HAP-1 (cell line): ENCODE data around the gene TPH2.

Experiments used
- DNase-seq, 2 experiments: peaks; one replicate each; pipeline ENCODE4 v3.0.0-alpha.2; 2016 to 2020; ENCODE audit warnings: low spot score in 2 of 2
- H3K27me3 ChIP-seq: fragments of 250-450 bp; sonication (Bioruptor Pico); 2 replicates; pipeline ENCODE4 v1.5.1; 2020; ENCODE audit warnings: low read depth, mild to moderate bottlenecking, moderate library complexity
- H3K36me3 ChIP-seq: fragments of 250-450 bp; sonication (Bioruptor Pico); replicated peaks from 2 replicates; pipeline ENCODE4 v1.5.1; 2020; ENCODE audit warnings: mild to moderate bottlenecking
- H3K4me1 ChIP-seq: fragments of 250-450 bp; sonication (Bioruptor Pico); 2 replicates; pipeline ENCODE4 v1.5.1; 2020; ENCODE audit warnings: mild to moderate bottlenecking
- H3K4me3 ChIP-seq: fragments of 250-450 bp; sonication (Bioruptor Pico); 2 replicates; pipeline ENCODE4 v1.5.1; 2020; ENCODE audit warnings: mild to moderate bottlenecking, moderate library complexity
- H3K9me3 ChIP-seq: fragments of 250-450 bp; sonication (Bioruptor Pico); 2 replicates; pipeline ENCODE4 v1.5.1; 2020; ENCODE audit warnings: mild to moderate bottlenecking, moderate library complexity
- in situ Hi-C: fragments of 300-500 bp; cut with MboI; formaldehyde crosslinking; loops from 3 replicates; pipeline ENCODE4 v1.14.3; 2020; ENCODE audit warnings: low sequenced_read_pairs, inconsistent platforms, mixed read lengths

TPH2 gene

GRCh38 chr12:71938728-71939385 is at the start of gene TPH2:
TPH2 (plus strand) TSS chr12:71938845; CDS start chr12:71938987, 142 bp downstream.
- H3K36me3 ChIP-seq: no peaks in the 10 kb centered on the region
- no peaks in the 10 kb centered on the region for H3K4me1 ChIP-seq
- H3K4me3 ChIP-seq: no peak within 1 kb of the TSS
- H3K27me3 ChIP-seq: peaks cover 40% of the 10 kb centered on the region
- in situ Hi-C loops: no loop called here
- no peaks in the 10 kb centered on the region for H3K9me3 ChIP-seq
- DNase-seq: peak; percentile 71 to 93

GRCh38 chr12:71890475-71890874 is 48.2 kb upstream of the TPH2 start:
- DNase-seq: no peak
- Histone ChIP-seq H3K4me3 (no peak overlapping the region), H3K9me3 (no peaks in the 10 kb centered on the region), H3K36me3 (no peaks in the 10 kb centered on the region), H3K27me3 (no peaks in the 10 kb centered on the region), H3K4me1 (no peaks in the 10 kb centered on the region)
- in situ Hi-C loops: no loop called here

GRCh38 chr12:71892059-71892458 is 46.6 kb upstream of the TPH2 start:
- no peaks in the 10 kb centered on the region for H3K27me3 ChIP-seq
- in situ Hi-C loops: no loop called here

GRCh38 chr12:71896205-71896882 is 42.3 kb upstream of the TPH2 start:
- no peaks in the 10 kb centered on the region for H3K27me3 ChIP-seq
- peak in 1 of 2 experiments; percentile 28 for DNase-seq
- peaks cover 5% of the 10 kb centered on the region; the same call in 1 of the 2 replicates for H3K36me3 ChIP-seq
- no peaks in the 10 kb centered on the region for H3K9me3 ChIP-seq
- in situ Hi-C loops: no loop called here
- H3K4me3 ChIP-seq: no peak overlapping the region
- 0 out of 2 replicates have a peak, but pooled peaks cover 3% of the 10 kb centered on the region for H3K4me1 ChIP-seq

More at GRCh38 chr12:71892059-71892458, 46.6 kb upstream of the TPH2 start:
- H3K9me3 ChIP-seq: no peaks in the 10 kb centered on the region
- H3K4me1 ChIP-seq: 0 out of 2 replicates have a peak, but pooled peaks cover 3% of the 10 kb centered on the region
- no peak for DNase-seq
- H3K36me3 ChIP-seq: no peaks in the 10 kb centered on the region
- no peak overlapping the region for H3K4me3 ChIP-seq

- Histone ChIP-seq H3K4me1 (peaks cover 3% of the 10 kb centered on the region; the same call in 1 of the 2 replicates), H3K4me3 (no peak overlapping the region), H3K27me3 (no peaks in the 10 kb centered on the region), H3K9me3 (no peaks in the 10 kb centered on the region), H3K36me3 (peaks cover 5% of the 10 kb centered on the region)
- in situ Hi-C loops: no loop called here
- DNase-seq: no peak
Observed at GRCh38 chr12:71900091-71900490, 38.6 kb upstream of the TPH2 start.

GRCh38 chr12:71904629-71905028 is 34.0 kb upstream of the TPH2 start:
- Histone ChIP-seq H3K4me3 (no peak overlapping the region), H3K9me3 (no peaks in the 10 kb centered on the region), H3K4me1 (no peaks in the 10 kb centered on the region; the same call in 1 of the 2 replicates), H3K36me3 (peaks cover 11% of the 10 kb centered on the region), H3K27me3 (no peaks in the 10 kb centered on the region)
- DNase-seq: no peak
- in situ Hi-C loops: no loop called here

GRCh38 chr12:71935594-71935993 is 3.1 kb upstream of the TPH2 start:
- Histone ChIP-seq H3K4me3 (no peak overlapping the region), H3K36me3 (no peaks in the 10 kb centered on the region), H3K27me3 (peaks cover 28% of the 10 kb centered on the region), H3K4me1 (no peaks in the 10 kb centered on the region), H3K9me3 (no peaks in the 10 kb centered on the region)
- in situ Hi-C loops: no loop called here
- no peak for DNase-seq

- no peaks in the 10 kb centered on the region for H3K36me3 ChIP-seq
- no peaks in the 10 kb centered on the region for H3K4me1 ChIP-seq
- H3K27me3 ChIP-seq: peaks cover 39% of the 10 kb centered on the region
- H3K4me3 ChIP-seq: no peak overlapping the region
- in situ Hi-C loops: no loop called here
- no peak for DNase-seq
- no peaks in the 10 kb centered on the region for H3K9me3 ChIP-seq
Observed at GRCh38 chr12:71940068-71940467, 1.4 kb downstream of the TPH2 start.

GRCh38 chr12:71941174-71941573 is 2.5 kb downstream of the TPH2 start:
- H3K9me3 ChIP-seq: no peaks in the 10 kb centered on the region
- no peaks in the 10 kb centered on the region for H3K36me3 ChIP-seq
- no peak for DNase-seq
- no peak overlapping the region for H3K4me3 ChIP-seq
- no peaks in the 10 kb centered on the region for H3K4me1 ChIP-seq
- in situ Hi-C loops: no loop called here
- peaks cover 38% of the 10 kb centered on the region for H3K27me3 ChIP-seq

- in situ Hi-C loops: no loop called here
- Histone ChIP-seq H3K4me1 (peaks cover 5% of the 10 kb centered on the region), H3K9me3 (no peaks in the 10 kb centered on the region), H3K36me3 (no peaks in the 10 kb centered on the region), H3K27me3 (peaks cover 27% of the 10 kb centered on the region), H3K4me3 (no peak overlapping the region)
- no peak for DNase-seq
Observed at GRCh38 chr12:71942259-71942658, 3.6 kb downstream of the TPH2 start.

GRCh38 chr12:71942703-71943102 is 4.1 kb downstream of the TPH2 start:
- Histone ChIP-seq H3K4me1 (peaks cover 8% of the 10 kb centered on the region), H3K27me3 (peaks cover 25% of the 10 kb centered on the region), H3K36me3 (no peaks in the 10 kb centered on the region), H3K9me3 (no peaks in the 10 kb centered on the region), H3K4me3 (no peak overlapping the region)
- no peak for DNase-seq
- in situ Hi-C loops: no loop called here

GRCh38 chr12:71945121-71945520 is 6.5 kb downstream of the TPH2 start:
- no peak for DNase-seq
- H3K9me3 ChIP-seq: no peaks in the 10 kb centered on the region
- no peaks in the 10 kb centered on the region for H3K36me3 ChIP-seq
- peaks cover 21% of the 10 kb centered on the region for H3K27me3 ChIP-seq
- H3K4me3 ChIP-seq: no peak overlapping the region
- peaks cover 30% of the 10 kb centered on the region for H3K4me1 ChIP-seq
- in situ Hi-C loops: no loop called here

GRCh38 chr12:71945883-71946282 is 7.2 kb downstream of the TPH2 start:
- H3K4me3 ChIP-seq: no peak overlapping the region
- no peaks in the 10 kb centered on the region for H3K36me3 ChIP-seq
- H3K27me3 ChIP-seq: peaks cover 17% of the 10 kb centered on the region
- in situ Hi-C loops: no loop called here
- peaks cover 31% of the 10 kb centered on the region for H3K4me1 ChIP-seq
- DNase-seq: no peak
- no peaks in the 10 kb centered on the region for H3K9me3 ChIP-seq

GRCh38 chr12:71947645-71948105 is 9.0 kb downstream of the TPH2 start:
- in situ Hi-C loops: no loop called here

More at GRCh38 chr12:71947645-71948105, 9.0 kb downstream of the TPH2 start:
- Histone ChIP-seq H3K36me3 (no peaks in the 10 kb centered on the region), H3K4me3 (no peak overlapping the region), H3K4me1 (peaks cover 31% of the 10 kb centered on the region), H3K9me3 (no peaks in the 10 kb centered on the region), H3K27me3 (peaks cover 6% of the 10 kb centered on the region)
- DNase-seq: peak; percentile 89 to 98
